Thoracic aorta (tissue), 2 donors: ENCODE results near the gene SELENON. TPM values are rescaled to one million over a fixed set of nuclear protein-coding genes. Genes with fewer than 3 reads are reported as not detected.

ENCODE experiments used
- ATAC-seq: fragments of 150-250 bp; one replicate; pipeline ENCODE4 v1.8.0; 2017; ENCODE audit warnings: low read depth; ENCODE audit not compliant: insufficient number of reproducible peaks, low FRiP score
- DNase-seq: peaks from one replicate; pipeline ENCODE4 v3.0.0-alpha.2; 2020; ENCODE audit warnings: low spot score
- H3K27ac ChIP-seq, 2 donors: fragments of 200-600 bp; sonication (generic); 1 replicate in 1 of 2; 2 replicates in 1 of 2; pipeline ENCODE4 v1.5.1; 2016; ENCODE audit warnings: mild to moderate bottlenecking in 2 of 2, moderate library complexity in 2 of 2
- H3K27me3 ChIP-seq: fragments of 200-600 bp; sonication (generic); replicated peaks from 2 replicates; pipeline ENCODE4 v1.6.0; 2016; ENCODE audit warnings: mild to moderate bottlenecking; ENCODE audit not compliant: insufficient read depth
- H3K36me3 ChIP-seq: fragments of 200-600 bp; sonication (generic); one replicate; pipeline ENCODE4 v1.5.1; 2016
- H3K4me1 ChIP-seq, 2 donors: fragments of 200-600 bp; sonication (generic); 1 replicate in 1 of 2; 2 replicates in 1 of 2; pipeline versions ENCODE4 v1.5.1 to v1.6.0; 2016; ENCODE audit warnings: low read depth in 2 of 2, mild to moderate bottlenecking in 1 of 2; ENCODE audit not compliant: control insufficient read depth in 1 of 2
- H3K4me3 ChIP-seq: fragments of 200-600 bp; sonication (generic); 2 replicates; pipeline ENCODE4 v1.5.1; 2016; ENCODE audit warnings: mild to moderate bottlenecking
- H3K9me3 ChIP-seq: fragments of 200-600 bp; sonication (generic); 2 replicates; pipeline ENCODE4 v1.5.1; 2016
- total RNA-seq, 2 donors: library from RNA; depleted of rRNA; stranded (reverse); fragments of >200 nt; gene quantifications; one replicate each; pipeline versions ENCODE4 v1.1.0 to v1.2.3, GENCODE V29; 2016
- TF ChIP-seq, protein P1 (sequence below): fragments of 200-600 bp; sonication (generic); IDR thresholded peaks from one replicate; pipeline ENCODE4 v1.5.1; 2019; ENCODE audit warnings: antibody characterized with exemption

SELENON gene
- total RNA-seq, 2 donors from 2014 or later, result 44.1 to 48.6 TPM

DNA sequence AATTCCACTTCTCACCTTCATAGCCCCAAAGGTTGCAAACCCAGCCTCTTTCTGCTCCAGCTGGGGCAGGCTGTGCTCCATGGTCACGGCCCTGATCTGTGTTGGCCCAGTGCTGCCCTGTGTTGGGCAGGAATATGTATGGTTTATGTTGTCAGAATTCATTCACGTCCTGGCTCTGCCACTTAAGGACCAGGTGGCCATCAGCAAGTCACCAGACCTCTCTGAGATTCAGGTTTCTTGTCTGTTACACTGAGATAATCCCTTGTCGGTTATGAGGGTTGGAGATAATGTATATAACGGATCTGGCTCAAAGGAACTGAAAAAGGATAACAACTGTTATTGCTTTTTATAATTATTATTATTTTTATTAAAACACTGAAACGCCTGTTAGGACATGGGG, 39.1 kb upstream of the SELENON start:
- no peak for DNase-seq
- Histone ChIP-seq H3K4me1 (peaks cover 2 to 8% of the 10 kb centered on the region in 2 donors), H3K27ac (no peak overlapping the region), H3K36me3 (no peaks in the 10 kb centered on the region), H3K4me3 (no peak overlapping the region), H3K27me3 (no peaks in the 10 kb centered on the region), H3K9me3 (no peaks in the 10 kb centered on the region)
- no peak for ATAC-seq
- TF ChIP-seq, protein P1, sequence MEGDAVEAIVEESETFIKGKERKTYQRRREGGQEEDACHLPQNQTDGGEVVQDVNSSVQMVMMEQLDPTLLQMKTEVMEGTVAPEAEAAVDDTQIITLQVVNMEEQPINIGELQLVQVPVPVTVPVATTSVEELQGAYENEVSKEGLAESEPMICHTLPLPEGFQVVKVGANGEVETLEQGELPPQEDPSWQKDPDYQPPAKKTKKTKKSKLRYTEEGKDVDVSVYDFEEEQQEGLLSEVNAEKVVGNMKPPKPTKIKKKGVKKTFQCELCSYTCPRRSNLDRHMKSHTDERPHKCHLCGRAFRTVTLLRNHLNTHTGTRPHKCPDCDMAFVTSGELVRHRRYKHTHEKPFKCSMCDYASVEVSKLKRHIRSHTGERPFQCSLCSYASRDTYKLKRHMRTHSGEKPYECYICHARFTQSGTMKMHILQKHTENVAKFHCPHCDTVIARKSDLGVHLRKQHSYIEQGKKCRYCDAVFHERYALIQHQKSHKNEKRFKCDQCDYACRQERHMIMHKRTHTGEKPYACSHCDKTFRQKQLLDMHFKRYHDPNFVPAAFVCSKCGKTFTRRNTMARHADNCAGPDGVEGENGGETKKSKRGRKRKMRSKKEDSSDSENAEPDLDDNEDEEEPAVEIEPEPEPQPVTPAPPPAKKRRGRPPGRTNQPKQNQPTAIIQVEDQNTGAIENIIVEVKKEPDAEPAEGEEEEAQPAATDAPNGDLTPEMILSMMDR, result no peak

DNA sequence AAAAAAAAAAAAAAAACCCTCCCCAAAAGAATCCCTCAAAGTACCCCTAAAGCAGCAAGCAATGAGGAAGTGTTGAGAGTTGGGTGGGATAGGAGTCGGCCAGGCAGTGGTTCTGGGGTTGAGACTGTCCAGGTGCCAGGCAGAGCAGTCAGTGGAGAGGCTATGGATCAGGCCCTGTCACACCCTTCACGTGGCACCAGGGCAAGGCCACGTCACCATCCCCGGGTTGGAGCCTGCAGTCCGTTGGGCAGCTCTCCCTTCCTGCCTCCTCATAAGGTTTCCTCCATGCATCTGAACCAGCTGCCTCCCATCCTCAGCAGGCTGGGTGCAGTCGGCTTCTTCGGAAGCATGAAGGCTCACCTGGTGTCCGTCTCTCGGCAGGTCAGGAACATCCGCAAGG, 36.5 kb upstream of the SELENON start:
- ATAC-seq, result no peak
- H3K4me3 ChIP-seq, result no peak overlapping the region
- no peaks in the 10 kb centered on the region for H3K27me3 ChIP-seq
- H3K4me1 ChIP-seq, result peaks cover 9 to 19% of the 10 kb centered on the region in 2 donors
- no peaks in the 10 kb centered on the region for H3K36me3 ChIP-seq
- TF ChIP-seq, protein P1, result no peak
- no peaks in the 10 kb centered on the region for H3K9me3 ChIP-seq
- DNase-seq, result no peak
- H3K27ac ChIP-seq, result no peak overlapping the region

DNA sequence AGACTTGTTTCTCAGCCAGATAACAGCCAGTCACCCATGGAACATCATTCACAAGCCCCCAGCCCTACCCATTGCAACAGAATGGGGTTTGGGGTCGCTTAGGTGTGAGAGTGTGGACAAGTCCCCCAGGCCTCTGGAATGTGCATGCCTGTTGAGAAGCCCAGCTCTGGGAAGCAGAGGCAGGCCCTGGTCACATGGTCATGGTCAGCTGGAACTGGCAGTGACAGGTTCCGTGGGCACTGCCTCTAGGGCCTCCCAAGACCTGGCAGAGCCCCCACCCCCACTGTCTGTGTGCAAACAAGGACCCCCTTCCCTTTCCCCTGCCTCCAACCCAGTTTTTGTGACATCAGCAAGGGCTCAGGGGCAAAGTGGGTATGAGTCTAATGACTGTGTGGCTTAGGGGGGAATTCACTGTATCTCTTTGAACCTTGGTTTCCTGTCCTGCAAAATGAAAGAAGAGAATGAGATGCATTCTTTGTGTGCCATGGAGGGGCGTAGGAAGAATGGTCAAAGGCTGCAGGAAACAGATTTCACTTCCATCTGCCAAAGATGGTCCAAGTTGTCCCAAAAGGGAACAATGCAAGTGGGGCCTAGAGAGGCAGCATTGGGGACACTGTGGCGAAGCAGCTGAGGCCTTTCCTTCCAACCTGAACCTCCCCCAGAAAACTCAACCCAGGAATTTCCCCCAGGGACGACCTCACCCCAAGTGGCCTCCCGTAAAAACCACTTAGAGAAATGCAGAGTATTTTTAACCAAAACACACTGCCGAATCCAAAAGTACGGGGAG, 34.7 kb upstream of the SELENON start:
- H3K4me1 ChIP-seq, result peaks cover 9 to 19% of the 10 kb centered on the region in 2 donors
- no peaks in the 10 kb centered on the region for H3K27me3 ChIP-seq
- TF ChIP-seq, protein P1, result no peak
- H3K27ac ChIP-seq, result peak overlapping the region; percentile 27 to 49
- no peaks in the 10 kb centered on the region for H3K36me3 ChIP-seq
- no peak for ATAC-seq
- no peak for DNase-seq
- no peak overlapping the region for H3K4me3 ChIP-seq
- H3K9me3 ChIP-seq, result no peaks in the 10 kb centered on the region

DNA sequence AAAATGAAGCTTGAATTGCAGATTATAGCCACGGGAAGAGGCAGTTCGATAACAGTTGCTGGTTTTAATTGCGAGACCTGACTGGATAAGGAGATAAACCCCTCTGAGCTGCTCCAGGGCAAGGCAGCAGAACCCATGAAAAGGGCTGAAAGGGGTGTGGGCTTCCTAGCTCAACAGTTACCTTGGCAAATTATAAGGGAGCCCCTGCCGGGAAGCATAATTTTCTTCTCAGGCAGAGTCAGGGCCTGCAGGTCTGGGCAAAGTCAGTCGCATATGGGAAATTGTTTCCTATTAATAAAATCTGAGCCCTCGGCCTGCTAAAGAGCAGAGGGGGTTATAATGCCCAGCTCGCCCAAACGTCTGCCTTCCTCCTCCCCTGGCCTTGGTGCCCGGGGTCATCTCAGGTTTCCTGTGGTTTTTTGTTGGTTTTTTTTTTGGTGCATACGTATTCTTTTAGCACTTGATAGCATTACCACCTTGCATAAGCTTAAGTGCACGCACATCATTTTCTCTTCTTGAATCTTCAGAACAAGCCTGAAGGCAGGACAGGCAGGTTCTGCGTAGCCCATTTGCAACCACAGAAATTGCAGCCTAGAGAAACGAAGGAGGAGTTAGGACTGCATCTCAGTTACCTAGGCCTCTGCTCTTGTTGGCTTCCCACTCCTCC, 33.9 kb upstream of the SELENON start:
- DNase-seq (no peak), ATAC-seq (no peak)
- TF ChIP-seq, protein P1, result no peak
- Histone ChIP-seq H3K9me3 (no peaks in the 10 kb centered on the region), H3K36me3 (no peaks in the 10 kb centered on the region), H3K4me3 (no peak overlapping the region), H3K27ac (peak overlapping the region; percentile 32 to 49), H3K27me3 (no peaks in the 10 kb centered on the region), H3K4me1 (peaks cover 9 to 22% of the 10 kb centered on the region in 2 donors)

DNA sequence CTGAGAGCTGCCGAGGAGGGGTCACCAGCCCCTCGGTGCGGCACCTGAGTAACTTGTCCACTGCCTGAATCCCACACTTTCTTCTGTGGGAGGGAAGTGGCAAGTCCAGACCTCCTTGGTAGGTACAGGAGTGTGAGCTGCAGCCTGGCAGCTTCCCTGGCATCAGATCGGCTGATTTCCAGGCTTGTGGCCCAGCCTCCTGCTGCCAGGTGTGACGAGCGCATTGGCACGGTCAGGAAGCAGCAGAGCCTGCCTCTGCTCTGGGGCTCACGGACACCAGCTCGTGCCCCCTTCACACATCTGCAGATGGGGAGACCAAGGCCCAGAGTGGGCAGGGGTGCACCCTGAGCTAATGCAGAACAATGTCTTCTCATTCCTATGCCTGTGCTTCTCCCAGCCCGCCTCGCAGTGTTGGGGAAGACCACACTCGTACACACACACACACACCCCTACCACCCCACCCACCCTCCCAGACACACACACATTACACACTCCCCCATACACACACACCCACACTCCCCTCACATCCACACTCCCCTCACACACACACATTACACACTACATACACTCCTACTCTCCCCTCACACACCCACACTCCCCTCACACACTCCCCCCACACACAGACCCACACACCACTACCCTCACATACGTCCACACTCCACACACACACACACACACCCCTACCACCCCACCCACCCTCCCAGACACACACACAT, 33.1 kb upstream of the SELENON start:
- ATAC-seq, result no peak
- H3K4me1 ChIP-seq, result peaks cover 9 to 29% of the 10 kb centered on the region in 2 donors

More for the DNA sequence above, 33.1 kb upstream of the SELENON start:
- peaks cover 3% of the 10 kb centered on the region for H3K36me3 ChIP-seq
- TF ChIP-seq, protein P1, result no peak
- DNase-seq, result no peak
- no peaks in the 10 kb centered on the region for H3K27me3 ChIP-seq
- no peaks in the 10 kb centered on the region for H3K9me3 ChIP-seq
- no peak overlapping the region for H3K4me3 ChIP-seq
- peak overlapping the region in 1 of 2 donors; percentile 32 for H3K27ac ChIP-seq
